Suprapubic skin (tissue), 3 donors: ENCODE data around the gene ANKRD28.

ENCODE experiments used
- CTCF ChIP-seq, 2 donors: fragments of 200-600 bp in 1 of 2; fragments of 450-650 bp in 1 of 2; sonication (generic) in 1 of 2; IDR thresholded peaks; one replicate each; pipeline ENCODE4 v1.5.1; 2016 to 2019; ENCODE audit warnings: antibody characterized with exemption in 2 of 2, mild to moderate bottlenecking in 1 of 2, moderate library complexity in 1 of 2
- POLR2A ChIP-seq, 2 donors: fragments of 450-650 bp; IDR thresholded peaks; one replicate each; pipeline ENCODE4 v1.6.1; 2017; ENCODE audit warnings: antibody characterized with exemption in 2 of 2, mild to moderate bottlenecking in 2 of 2, moderate library complexity in 2 of 2

GRCh38 chr3:15666277-15666676 lies 131.5 kb downstream of the ANKRD28 start:
- TF ChIP-seq CTCF (IDR thresholded peaks at IDR 0.05) (no peak), POLR2A (IDR thresholded peaks at IDR 0.05) (no peak)
